Measurements from ENCODE around the gene ATP6V0E1. TPM values are rescaled to one million over a fixed set of nuclear protein-coding genes. Genes with fewer than 3 reads are reported as not detected.
"Not testable (repeated sequence)": the region's sequence is repeated elsewhere in the genome, so short reads cannot be mapped to it uniquely, and the experiment has no call there.

The ATP6V0E1 gene
- total RNA-seq, 2 donors from 2014 or later = 105 to 117 TPM

DNA sequence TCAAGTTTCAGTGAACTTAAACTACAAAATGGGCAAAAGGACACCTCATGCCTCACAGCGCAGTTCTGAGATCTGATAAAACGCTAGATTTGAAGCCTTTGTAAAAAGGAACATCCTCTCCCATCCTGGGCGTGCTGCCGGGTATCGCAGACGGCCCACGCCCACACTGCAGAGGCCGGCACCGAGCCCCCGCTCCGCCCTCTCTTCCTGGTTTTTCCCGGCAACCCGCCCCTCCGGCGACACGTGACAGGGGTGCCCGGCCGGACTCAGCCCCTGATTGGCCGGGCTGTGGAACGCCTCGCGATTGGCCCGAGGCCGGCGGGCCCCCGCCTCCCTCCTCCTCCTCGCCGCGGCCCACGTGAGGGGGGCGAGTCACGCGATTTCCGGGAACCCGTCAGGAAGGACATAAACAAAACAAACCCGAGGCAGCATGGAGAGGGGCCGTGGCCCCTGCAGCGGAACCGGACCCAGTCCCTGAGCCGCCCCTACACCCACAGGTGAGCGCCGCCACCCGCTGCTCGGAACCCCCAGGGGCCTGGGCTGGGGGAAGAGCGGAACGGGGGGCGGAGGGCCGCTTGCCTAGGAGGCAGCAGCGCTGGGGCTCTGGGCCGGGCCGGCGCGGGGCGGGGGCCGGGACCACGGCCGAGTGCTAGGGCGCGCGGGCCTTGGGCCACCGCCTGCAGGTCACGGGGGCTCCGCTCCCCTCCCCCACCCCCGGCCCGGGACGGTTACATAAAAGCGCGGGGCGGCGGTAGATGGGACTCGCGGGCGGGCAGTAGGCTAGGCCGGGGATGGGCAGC lies 72.6 kb downstream of the ATP6V0E1 start, which contains the start of gene CREBRF:
Gene CREBRF, plus strand, starts transcription at position 370 of the 800 bp plus-strand sequence. CDS start 24,424 bp downstream, outside the sequence.
- DNase-seq = peak; percentile 98 to 100
- H3K9me3 Mint-ChIP-seq = no peaks in the 10 kb centered on the region
- H3K36me3 Mint-ChIP-seq (ENCODE audit: insufficient read depth in 2 of 2) = no peaks in the 10 kb centered on the region
- H3K4me3 Mint-ChIP-seq = peak within 1 kb of the TSS; percentile 92 to 97
- no peaks in the 10 kb centered on the region for H3K27me3 Mint-ChIP-seq (ENCODE audit: low read depth)
- peak; percentile 71 to 72 for ATAC-seq (replicated peaks in 1 of 2)
- peaks cover 41% of the 10 kb centered on the region for H3K4me1 Mint-ChIP-seq (ENCODE audit: low read depth)
- peak within 1 kb of the TSS; percentile 89 for H3K27ac Mint-ChIP-seq

DNA sequence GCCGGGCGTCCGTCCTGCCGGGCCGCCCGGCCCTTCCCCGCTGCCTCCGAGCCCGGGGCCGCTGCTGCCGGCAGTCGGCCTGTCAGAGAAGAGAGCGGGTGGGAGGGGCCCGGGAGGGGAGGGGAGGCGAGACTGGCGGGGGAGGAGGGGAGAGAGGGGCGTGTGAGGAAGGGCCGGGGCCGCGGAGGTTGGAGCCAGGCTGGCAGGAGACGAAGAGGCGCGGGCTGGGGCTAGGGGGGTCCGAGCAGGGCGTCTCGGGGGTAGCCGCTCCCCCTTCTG lies 73.2 kb downstream of the ATP6V0E1 start:
- Mint-ChIP-seq H3K4me1 (ENCODE audit: low read depth) (peaks cover 46% of the 10 kb centered on the region), H3K27me3 (ENCODE audit: low read depth) (no peaks in the 10 kb centered on the region), H3K27ac (peak overlapping the region; percentile 89), H3K4me3 (peak overlapping the region; percentile 92 to 97), H3K36me3 (ENCODE audit: insufficient read depth in 2 of 2) (no peaks in the 10 kb centered on the region), H3K9me3 (no peaks in the 10 kb centered on the region)
- DNase-seq (no peak), ATAC-seq (replicated peaks in 1 of 2) (peak; percentile 56 to 59)

GRCh38 chr5:173057062-173057924 lies 73.7 kb downstream of the ATP6V0E1 start:
- Mint-ChIP-seq H3K4me3 (peak overlapping the region; percentile 92 to 97), H3K36me3 (ENCODE audit: insufficient read depth in 2 of 2) (no peaks in the 10 kb centered on the region), H3K9me3 (no peaks in the 10 kb centered on the region), H3K27ac (peak overlapping the region; percentile 89), H3K4me1 (ENCODE audit: low read depth) (peaks cover 52% of the 10 kb centered on the region), H3K27me3 (ENCODE audit: low read depth) (no peaks in the 10 kb centered on the region)
- ATAC-seq (replicated peaks in 1 of 2) (peak; percentile 85 to 86), DNase-seq (peak; percentile 99 to 100)

DNA sequence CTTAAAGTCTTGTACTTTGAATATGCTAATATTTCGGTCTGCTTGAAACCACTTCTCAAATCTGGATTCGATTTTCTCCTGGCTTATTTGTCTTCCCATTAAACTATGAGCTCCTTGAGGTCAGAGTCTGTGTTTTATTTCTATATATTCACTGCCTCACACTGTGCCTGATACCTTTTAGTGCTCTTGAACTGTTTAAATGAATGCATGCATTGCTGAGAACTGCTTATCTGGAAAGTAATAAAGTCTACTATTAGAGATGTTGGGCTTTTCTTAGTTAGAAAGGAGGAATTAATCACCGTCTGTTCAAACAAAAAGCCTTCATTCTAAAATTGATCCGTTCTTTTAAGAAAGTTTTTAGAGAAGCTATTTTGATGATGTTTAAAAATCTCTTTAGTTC lies 78.6 kb downstream of the ATP6V0E1 start:
- Mint-ChIP-seq H3K9me3 (no peaks in the 10 kb centered on the region), H3K4me3 (peak overlapping the region; percentile 0 to 54), H3K36me3 (ENCODE audit: insufficient read depth in 2 of 2) (peaks cover 0 to 2% of the 10 kb centered on the region in 2 donors), H3K27me3 (ENCODE audit: low read depth) (no peaks in the 10 kb centered on the region), H3K27ac (peak overlapping the region; percentile 56), H3K4me1 (ENCODE audit: low read depth) (peaks cover 70% of the 10 kb centered on the region)
- DNase-seq (no peak), ATAC-seq (replicated peaks in 1 of 2) (no peak)

DNA sequence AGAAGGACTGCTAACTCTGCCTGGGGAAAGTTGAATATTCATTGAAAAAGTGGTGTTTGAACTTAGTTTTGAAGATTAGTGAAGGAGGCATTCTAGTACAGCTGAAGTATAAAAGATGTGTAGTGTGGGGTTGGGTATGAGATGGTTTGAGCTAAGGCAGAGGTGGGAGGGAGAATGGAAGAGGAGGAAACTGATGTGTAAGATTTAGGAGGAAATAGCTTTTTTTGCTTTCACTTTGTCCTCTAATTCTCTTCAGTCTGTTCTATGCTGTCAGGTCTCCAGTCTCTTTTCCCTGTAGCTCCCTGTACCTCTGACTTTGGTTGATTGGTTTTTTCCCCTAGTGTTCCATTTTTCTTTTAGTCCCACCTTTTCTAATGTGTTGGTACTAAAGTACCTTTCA lies 81.6 kb downstream of the ATP6V0E1 start:
- H3K9me3 Mint-ChIP-seq = no peaks in the 10 kb centered on the region
- H3K4me3 Mint-ChIP-seq = peak overlapping the region; percentile 59 to 81
- DNase-seq (no peak), ATAC-seq (replicated peaks in 1 of 2) (peak; percentile 63 to 80)
- H3K27me3 Mint-ChIP-seq (ENCODE audit: low read depth) = no peaks in the 10 kb centered on the region
- H3K4me1 Mint-ChIP-seq (ENCODE audit: low read depth) = peaks cover 79% of the 10 kb centered on the region
- peaks cover 0 to 3% of the 10 kb centered on the region in 2 donors for H3K36me3 Mint-ChIP-seq (ENCODE audit: insufficient read depth in 2 of 2)
- H3K27ac Mint-ChIP-seq = peak overlapping the region; percentile 99

GRCh38 chr5:173069671-173070070 lies 86.1 kb downstream of the ATP6V0E1 start:
- Mint-ChIP-seq H3K4me1 (ENCODE audit: low read depth) (peaks cover 55% of the 10 kb centered on the region), H3K27me3 (ENCODE audit: low read depth) (no peaks in the 10 kb centered on the region), H3K36me3 (ENCODE audit: insufficient read depth in 2 of 2) (peaks cover 1 to 2% of the 10 kb centered on the region in 2 donors), H3K4me3 (peak overlapping the region in 1 of 2 donors; percentile 66), H3K27ac (peak overlapping the region; percentile 38), H3K9me3 (no peaks in the 10 kb centered on the region)
- ATAC-seq (replicated peaks in 1 of 2) = no peak
- no peak for DNase-seq

GRCh38 chr5:173075137-173075843 lies 91.7 kb downstream of the ATP6V0E1 start:
- no peak for DNase-seq
- Mint-ChIP-seq H3K9me3 (no peaks in the 10 kb centered on the region), H3K36me3 (ENCODE audit: insufficient read depth in 2 of 2) (peaks cover 0 to 2% of the 10 kb centered on the region in 2 donors), H3K4me1 (ENCODE audit: low read depth) (peaks cover 33% of the 10 kb centered on the region), H3K4me3 (no peak overlapping the region), H3K27me3 (ENCODE audit: low read depth) (no peaks in the 10 kb centered on the region), H3K27ac (peak overlapping the region; percentile 20)
- ATAC-seq (replicated peaks in 1 of 2) = no peak

DNA sequence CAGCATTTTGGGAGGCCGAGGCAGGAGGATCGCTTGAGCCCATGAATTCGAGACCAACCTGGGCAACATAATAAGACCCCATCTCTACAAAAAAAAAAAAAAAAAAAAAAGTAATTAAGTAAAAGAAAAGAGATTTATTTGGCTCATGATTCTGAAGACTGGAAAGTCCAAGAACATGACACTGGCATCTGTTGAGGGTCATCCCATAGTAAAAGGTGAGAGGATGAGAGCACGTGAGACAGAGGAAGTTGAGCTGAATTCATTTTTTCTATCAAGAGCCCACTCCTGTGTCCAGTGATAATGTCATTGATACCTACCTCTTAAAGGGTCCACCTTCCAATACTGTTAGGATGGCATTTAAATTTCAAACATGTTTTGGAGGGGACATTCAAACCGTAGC lies 92.4 kb downstream of the ATP6V0E1 start:
- DNase-seq (no peak), ATAC-seq (replicated peaks in 1 of 2) (no peak)
- H3K27me3 Mint-ChIP-seq (ENCODE audit: low read depth) = no peaks in the 10 kb centered on the region
- H3K4me3 Mint-ChIP-seq = no peak overlapping the region
- no peaks in the 10 kb centered on the region for H3K9me3 Mint-ChIP-seq
- H3K4me1 Mint-ChIP-seq (ENCODE audit: low read depth) = peaks cover 36% of the 10 kb centered on the region
- no peak overlapping the region for H3K27ac Mint-ChIP-seq
- H3K36me3 Mint-ChIP-seq (ENCODE audit: insufficient read depth in 2 of 2) = peaks cover 0 to 3% of the 10 kb centered on the region in 2 donors

DNA sequence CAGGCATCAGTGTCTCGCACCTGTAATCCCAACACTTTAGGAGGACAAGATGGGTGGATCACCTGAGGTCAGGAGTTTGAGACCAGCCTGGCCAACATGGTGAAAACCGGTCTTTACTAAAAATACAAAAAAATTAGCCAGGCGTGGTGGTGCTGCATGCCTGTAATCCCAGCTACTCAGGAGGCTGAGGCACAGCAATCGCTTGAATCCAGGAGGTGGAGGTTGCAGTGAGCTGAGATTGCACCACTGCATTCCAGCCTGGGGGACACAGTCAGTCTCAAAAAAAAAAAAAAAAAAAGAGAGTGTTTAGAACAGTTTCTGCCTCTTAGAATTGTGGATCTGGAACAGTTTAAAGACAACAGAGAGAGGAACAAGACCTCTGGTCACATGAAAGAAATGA lies 92.9 kb downstream of the ATP6V0E1 start:
- not testable (repeated sequence) for H3K36me3 Mint-ChIP-seq (ENCODE audit: insufficient read depth in 2 of 2); H3K4me3 Mint-ChIP-seq; H3K27me3 Mint-ChIP-seq (ENCODE audit: low read depth); H3K27ac Mint-ChIP-seq; ATAC-seq (replicated peaks in 1 of 2); DNase-seq; H3K9me3 Mint-ChIP-seq
- peaks cover 36% of the 10 kb centered on the region for H3K4me1 Mint-ChIP-seq (ENCODE audit: low read depth)

DNA sequence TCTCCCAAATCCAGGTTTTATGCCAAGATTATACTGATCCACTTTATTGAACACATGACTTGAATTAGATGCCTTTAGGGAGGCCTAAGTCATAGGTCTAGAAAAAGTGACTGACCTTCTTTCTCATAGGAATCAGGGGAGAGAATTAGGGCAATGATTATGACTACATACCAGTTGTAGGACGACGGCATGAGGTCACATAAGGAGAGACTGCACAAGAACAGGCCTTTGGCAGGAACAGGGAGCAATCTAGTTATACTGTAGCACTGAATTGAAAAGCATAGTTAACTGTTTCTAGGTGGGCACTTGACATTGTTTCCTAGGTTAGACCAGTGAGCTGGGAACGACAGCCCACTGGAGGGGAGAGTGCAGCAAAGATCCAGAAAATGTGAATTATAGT lies 95.3 kb downstream of the ATP6V0E1 start:
- Mint-ChIP-seq H3K36me3 (ENCODE audit: insufficient read depth in 2 of 2) (peaks cover 0 to 10% of the 10 kb centered on the region in 2 donors), H3K27ac (no peak overlapping the region), H3K4me3 (no peak overlapping the region), H3K4me1 (ENCODE audit: low read depth) (peaks cover 28% of the 10 kb centered on the region), H3K9me3 (no peaks in the 10 kb centered on the region), H3K27me3 (ENCODE audit: low read depth) (no peaks in the 10 kb centered on the region)
- ATAC-seq (replicated peaks in 1 of 2) (no peak), DNase-seq (no peak)
